ENCODE data around the gene KCNA10.

- TF ChIP-seq, protein P1, sequence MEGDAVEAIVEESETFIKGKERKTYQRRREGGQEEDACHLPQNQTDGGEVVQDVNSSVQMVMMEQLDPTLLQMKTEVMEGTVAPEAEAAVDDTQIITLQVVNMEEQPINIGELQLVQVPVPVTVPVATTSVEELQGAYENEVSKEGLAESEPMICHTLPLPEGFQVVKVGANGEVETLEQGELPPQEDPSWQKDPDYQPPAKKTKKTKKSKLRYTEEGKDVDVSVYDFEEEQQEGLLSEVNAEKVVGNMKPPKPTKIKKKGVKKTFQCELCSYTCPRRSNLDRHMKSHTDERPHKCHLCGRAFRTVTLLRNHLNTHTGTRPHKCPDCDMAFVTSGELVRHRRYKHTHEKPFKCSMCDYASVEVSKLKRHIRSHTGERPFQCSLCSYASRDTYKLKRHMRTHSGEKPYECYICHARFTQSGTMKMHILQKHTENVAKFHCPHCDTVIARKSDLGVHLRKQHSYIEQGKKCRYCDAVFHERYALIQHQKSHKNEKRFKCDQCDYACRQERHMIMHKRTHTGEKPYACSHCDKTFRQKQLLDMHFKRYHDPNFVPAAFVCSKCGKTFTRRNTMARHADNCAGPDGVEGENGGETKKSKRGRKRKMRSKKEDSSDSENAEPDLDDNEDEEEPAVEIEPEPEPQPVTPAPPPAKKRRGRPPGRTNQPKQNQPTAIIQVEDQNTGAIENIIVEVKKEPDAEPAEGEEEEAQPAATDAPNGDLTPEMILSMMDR (conservative IDR thresholded peaks at IDR 0.05; ENCODE audit: low read depth, low read length) = no peak
- TF ChIP-seq EZH2 (IDR thresholded peaks at IDR 0.05; ENCODE audit: borderline replicate concordance, low read depth, low read length, poor library complexity, severe bottlenecking) = no peak
Observed at GRCh38 chr1:110544753-110545152, 25.8 kb upstream of the KCNA10 start.

Measured in A673 (cell line).